Measurements from ENCODE around the gene PLIN4.

Gene PLIN4

GRCh38 chr19:4503132-4503824 lies 15.0 kb downstream of the PLIN4 start:
- in situ Hi-C loops (cut with MboI; ENCODE audit: low pct_unique_long_range_greater_than_20kb, low sequenced_read_pairs, unreplicated experiment) = no loop called here
- TF ChIP-seq CTCF (IDR thresholded peaks at IDR 0.05; ENCODE audit: extremely low read depth, insufficient read depth, missing control alignments) = no peak
- DNase-seq (ENCODE audit: low spot score) = no peak

- in situ Hi-C loops (cut with MboI; ENCODE audit: low pct_unique_long_range_greater_than_20kb, low sequenced_read_pairs, unreplicated experiment) = no loop called here
- TF ChIP-seq CTCF (IDR thresholded peaks at IDR 0.05; ENCODE audit: extremely low read depth, insufficient read depth, missing control alignments) = no peak
- no peak for DNase-seq (ENCODE audit: low spot score)
Measured at GRCh38 chr19:4502282-4503131, 15.8 kb downstream of the PLIN4 start.

- in situ Hi-C loops (cut with MboI; ENCODE audit: low pct_unique_long_range_greater_than_20kb, low sequenced_read_pairs, unreplicated experiment) = no loop called here
- TF ChIP-seq CTCF (IDR thresholded peaks at IDR 0.05; ENCODE audit: extremely low read depth, insufficient read depth, missing control alignments) = no peak
- no peak for DNase-seq (ENCODE audit: low spot score)
Measured at GRCh38 chr19:4501691-4502090, 16.6 kb downstream of the PLIN4 start.

GRCh38 chr19:4500841-4501591 lies 17.3 kb downstream of the PLIN4 start:
- no peak for DNase-seq (ENCODE audit: low spot score)
- no peak for TF ChIP-seq CTCF (IDR thresholded peaks at IDR 0.05; ENCODE audit: extremely low read depth, insufficient read depth, missing control alignments)
- in situ Hi-C loops (cut with MboI; ENCODE audit: low pct_unique_long_range_greater_than_20kb, low sequenced_read_pairs, unreplicated experiment) = no loop called here

GRCh38 chr19:4499855-4500254 lies 18.4 kb downstream of the PLIN4 start:
- DNase-seq (ENCODE audit: low spot score) = no peak
- in situ Hi-C loops (cut with MboI; ENCODE audit: low pct_unique_long_range_greater_than_20kb, low sequenced_read_pairs, unreplicated experiment) = no loop called here
- TF ChIP-seq CTCF (IDR thresholded peaks at IDR 0.05; ENCODE audit: extremely low read depth, insufficient read depth, missing control alignments) = no peak

GRCh38 chr19:4499318-4499717 lies 19.0 kb downstream of the PLIN4 start:
- no peak for DNase-seq (ENCODE audit: low spot score)
- TF ChIP-seq CTCF (IDR thresholded peaks at IDR 0.05; ENCODE audit: extremely low read depth, insufficient read depth, missing control alignments) = no peak
- in situ Hi-C loops (cut with MboI; ENCODE audit: low pct_unique_long_range_greater_than_20kb, low sequenced_read_pairs, unreplicated experiment) = no loop called here

Measured in GM13977 (cell line).